Activated CD8-positive, alpha-beta T cell treated with anti-CD3 and anti-CD28 coated beads for 36 hours (primary cell): ENCODE results near the gene NEURL3. TPM values are rescaled to one million over a fixed set of nuclear protein-coding genes. Genes with fewer than 3 reads are reported as not detected.

Source experiments
- ATAC-seq: fragments of 200-7000 bp; cut with Tn5 transposase; one replicate; pipeline ENCODE4 v1.10.0; 2021; ENCODE audit warnings: mild to moderate bottlenecking, moderate library complexity
- CTCF ChIA-PET: fragments of 350-600 bp; sonication (Branson Sonifier 250); formaldehyde crosslinking; loops from one replicate; lab custom pipeline; 2021; ENCODE audit warnings: antibody characterized with exemption; lab: Charles Lee
- POLR2A ChIA-PET: fragments of 350-600 bp; sonication (Branson Sonifier 250); formaldehyde crosslinking; loops from one replicate; lab custom pipeline; 2021; ENCODE audit warnings: antibody characterized with exemption; lab: Charles Lee
- DNase-seq: peaks from one replicate; pipeline ENCODE4 v3.0.0-alpha.2; 2020
- H3K27ac Mint-ChIP-seq: one replicate; pipeline ENCODE4 v1.8.0; 2021; ENCODE audit warnings: mild to moderate bottlenecking, mixed read lengths
- H3K27me3 Mint-ChIP-seq: one replicate; pipeline ENCODE4 v1.8.0; 2021; ENCODE audit warnings: mixed read lengths
- H3K36me3 Mint-ChIP-seq: one replicate; pipeline ENCODE4 v1.8.0; 2021; ENCODE audit warnings: low read depth, mixed read lengths
- H3K4me1 Mint-ChIP-seq: one replicate; pipeline ENCODE4 v1.8.0; 2021; ENCODE audit warnings: low read depth, mixed read lengths
- H3K4me3 Mint-ChIP-seq: one replicate; pipeline ENCODE4 v1.8.0; 2021; ENCODE audit warnings: mild to moderate bottlenecking, moderate library complexity, mixed read lengths
- H3K9me3 Mint-ChIP-seq: one replicate; pipeline ENCODE4 v1.8.0; 2021; ENCODE audit warnings: mixed read lengths
- intact Hi-C: fragments of 100-400 bp; cut with micrococcal nuclease; formaldehyde crosslinking; loops from one replicate; pipeline ENCODE4 v1.10.0; 2022
- total RNA-seq, 2 experiments: library from RNA; stranded (reverse); gene quantifications; one replicate each; pipeline ENCODE4 v1.2.3, GENCODE V29; 2021
- TF ChIP-seq, protein P1 (sequence below): fragments of 200-600 bp; IDR thresholded peaks from one replicate; pipeline ENCODE4 v1.8.0; 2022; ENCODE audit warnings: antibody characterized with exemption, mild to moderate bottlenecking

NEURL3 gene
- total RNA-seq, 2 experiments from 2014 or later: 0.25 TPM; not detected in 1

GRCh38 chr2:96485751-96486651, 19.2 kb downstream of the NEURL3 start:
- TF ChIP-seq, protein P1, sequence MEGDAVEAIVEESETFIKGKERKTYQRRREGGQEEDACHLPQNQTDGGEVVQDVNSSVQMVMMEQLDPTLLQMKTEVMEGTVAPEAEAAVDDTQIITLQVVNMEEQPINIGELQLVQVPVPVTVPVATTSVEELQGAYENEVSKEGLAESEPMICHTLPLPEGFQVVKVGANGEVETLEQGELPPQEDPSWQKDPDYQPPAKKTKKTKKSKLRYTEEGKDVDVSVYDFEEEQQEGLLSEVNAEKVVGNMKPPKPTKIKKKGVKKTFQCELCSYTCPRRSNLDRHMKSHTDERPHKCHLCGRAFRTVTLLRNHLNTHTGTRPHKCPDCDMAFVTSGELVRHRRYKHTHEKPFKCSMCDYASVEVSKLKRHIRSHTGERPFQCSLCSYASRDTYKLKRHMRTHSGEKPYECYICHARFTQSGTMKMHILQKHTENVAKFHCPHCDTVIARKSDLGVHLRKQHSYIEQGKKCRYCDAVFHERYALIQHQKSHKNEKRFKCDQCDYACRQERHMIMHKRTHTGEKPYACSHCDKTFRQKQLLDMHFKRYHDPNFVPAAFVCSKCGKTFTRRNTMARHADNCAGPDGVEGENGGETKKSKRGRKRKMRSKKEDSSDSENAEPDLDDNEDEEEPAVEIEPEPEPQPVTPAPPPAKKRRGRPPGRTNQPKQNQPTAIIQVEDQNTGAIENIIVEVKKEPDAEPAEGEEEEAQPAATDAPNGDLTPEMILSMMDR: no peak
- ChIA-PET CTCF (interaction anchor here (1.7 kb wide), 1 partner anchor 43 kb away, joined by 4 read pairs; no protein-coding TSS in a partner anchor), POLR2A (interaction anchor here (0.7 to 2.0 kb wide), 11 partner anchors 10 to 78 kb away, joined by 3 to 11 read pairs (median 3); partner anchors contain the start of gene NEURL3)
- Mint-ChIP-seq H3K36me3 (peaks cover 3% of the 10 kb centered on the region), H3K4me1 (peaks cover 40% of the 10 kb centered on the region), H3K4me3 (peak overlapping the region; percentile 86), H3K27me3 (no peaks in the 10 kb centered on the region), H3K9me3 (peaks cover 2% of the 10 kb centered on the region), H3K27ac (peak overlapping the region; percentile 96)
- DNase-seq (peak; percentile 93), ATAC-seq (peak; percentile 93)
- intact Hi-C loops: no loop called here

DNA sequence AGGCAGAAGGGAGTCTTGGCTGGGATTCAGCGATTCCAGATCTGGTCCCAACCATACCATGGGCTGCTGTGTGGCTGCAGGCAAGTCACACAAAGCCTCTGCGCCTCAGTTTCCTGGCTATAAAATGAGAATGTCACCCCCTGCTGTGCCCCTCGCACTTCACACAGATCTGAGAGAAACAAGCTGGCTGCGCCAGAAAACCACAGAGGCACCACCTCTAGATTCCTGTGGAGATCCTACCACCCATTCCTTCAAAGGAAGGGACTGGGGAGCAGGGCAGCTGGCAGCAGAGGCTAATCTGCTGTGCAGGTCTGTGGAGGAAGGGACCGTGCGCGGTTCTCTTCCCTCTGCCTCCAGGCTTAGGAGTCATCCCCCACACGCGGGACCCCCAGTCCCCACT, 19.8 kb downstream of the NEURL3 start:
- Mint-ChIP-seq H3K36me3 (peaks cover 3% of the 10 kb centered on the region), H3K27me3 (no peaks in the 10 kb centered on the region), H3K4me3 (peak overlapping the region; percentile 86), H3K9me3 (peaks cover 2% of the 10 kb centered on the region), H3K4me1 (peaks cover 40% of the 10 kb centered on the region), H3K27ac (peak overlapping the region; percentile 96)
- intact Hi-C loops: no loop called here
- ATAC-seq (no peak), DNase-seq (peak; percentile 24)
- TF ChIP-seq, protein P1: no peak
- ChIA-PET POLR2A (interaction anchor here (0.8 to 1.3 kb wide), 7 partner anchors 8 to 86 kb away, joined by 3 to 5 read pairs (median 3); partner anchors contain the start of gene NEURL3), CTCF (interaction anchor here (1.7 kb wide), 1 partner anchor 44 kb away, joined by 4 read pairs; no protein-coding TSS in a partner anchor)

DNA sequence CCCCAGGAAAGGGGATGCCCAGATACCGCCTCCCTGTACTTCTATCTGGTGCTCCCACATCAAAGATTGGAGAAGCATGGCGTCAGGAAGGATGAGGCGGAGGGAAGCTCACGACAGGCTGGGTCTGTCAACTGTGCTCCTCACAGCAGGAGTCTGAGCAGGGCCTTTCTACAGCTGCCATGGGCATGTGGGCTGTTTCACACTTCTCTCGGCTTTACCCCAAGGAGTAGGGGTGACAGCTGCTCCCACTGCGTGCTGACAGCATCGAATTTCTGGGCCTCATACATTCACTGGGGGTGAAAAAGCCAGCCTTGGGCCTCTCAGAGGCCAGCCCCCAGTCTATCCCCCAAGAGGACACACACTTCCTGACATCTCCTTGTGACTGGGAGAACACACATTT, 21.1 kb downstream of the NEURL3 start:
- TF ChIP-seq, protein P1: no peak
- ChIA-PET POLR2A (interaction anchor here (0.9 to 1.3 kb wide), 4 partner anchors 9 to 77 kb away, joined by 3 to 4 read pairs (median 4); no protein-coding TSS in a partner anchor), CTCF (interaction anchor here (0.6 to 2.0 kb wide), 4 partner anchors 9 to 26 kb away, joined by 3 to 8 read pairs (median 4); no protein-coding TSS in a partner anchor)
- H3K27ac Mint-ChIP-seq: peak overlapping the region; percentile 96
- no peak for ATAC-seq
- H3K27me3 Mint-ChIP-seq: no peaks in the 10 kb centered on the region
- no peak for DNase-seq
- H3K36me3 Mint-ChIP-seq: peaks cover 3% of the 10 kb centered on the region
- intact Hi-C loops: no loop called here
- peaks cover 32% of the 10 kb centered on the region for H3K4me1 Mint-ChIP-seq
- no peak overlapping the region for H3K4me3 Mint-ChIP-seq
- H3K9me3 Mint-ChIP-seq: peaks cover 2% of the 10 kb centered on the region

DNA sequence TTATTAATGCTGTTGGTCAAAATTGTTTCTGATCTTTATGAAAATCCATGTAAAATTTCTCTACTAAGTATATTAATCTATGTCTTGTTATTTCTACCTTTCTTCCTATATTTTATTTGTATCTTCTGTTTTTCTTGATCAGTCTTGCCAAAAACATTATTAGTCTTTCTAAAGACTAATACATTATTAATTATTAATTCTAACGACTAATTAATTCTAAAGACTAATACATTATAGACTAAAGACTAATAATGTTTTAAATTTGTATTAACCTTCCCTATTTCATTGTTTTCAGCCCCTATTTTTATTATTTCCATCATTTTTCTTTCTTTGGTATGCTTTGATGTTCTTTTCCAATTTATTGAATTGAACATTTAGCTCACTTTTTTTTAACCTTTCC, 27.7 kb downstream of the NEURL3 start:
- H3K27ac Mint-ChIP-seq: no peak overlapping the region
- no peaks in the 10 kb centered on the region for H3K9me3 Mint-ChIP-seq
- ChIA-PET POLR2A (no interaction called here), CTCF (interaction anchor here (1.4 to 1.5 kb wide), 3 partner anchors 10 to 70 kb away, joined by 3 to 6 read pairs (median 5); no protein-coding TSS in a partner anchor)
- no peaks in the 10 kb centered on the region for H3K4me1 Mint-ChIP-seq
- DNase-seq (no peak), ATAC-seq (no peak)
- intact Hi-C loops: no loop called here
- peaks cover 4% of the 10 kb centered on the region for H3K27me3 Mint-ChIP-seq
- H3K4me3 Mint-ChIP-seq: no peak overlapping the region
- TF ChIP-seq, protein P1: no peak
- no peaks in the 10 kb centered on the region for H3K36me3 Mint-ChIP-seq
